Neural cell (in vitro differentiated cells): ENCODE measurements around the gene CNTNAP1. TPM values are rescaled to one million over a fixed set of nuclear protein-coding genes. Genes with fewer than 3 reads are reported as not detected.
"Not testable (repeated sequence)": the region's sequence is repeated elsewhere in the genome, so short reads cannot be mapped to it uniquely, and the experiment has no call there.

ENCODE experiments used
- H2AFZ ChIP-seq: fragments of 200-600, 300-800 bp; sonication (generic), shearing (Covaris generic); 2 replicates; pipeline ENCODE4 v1.6.0; 2014; ENCODE audit warnings: low read depth, mild to moderate bottlenecking, antibody characterized with exemption, low read length, moderate library complexity
- H3F3A ChIP-seq: fragments of 200-600 bp; shearing (Covaris generic); 2 replicates; pipeline ENCODE4 v1.6.1; 2016; ENCODE audit warnings: mild to moderate bottlenecking, moderate library complexity, mixed read lengths, antibody characterized with exemption, low read length; ENCODE audit not compliant: insufficient read depth, poor library complexity, severe bottlenecking
- H3K27ac ChIP-seq: fragments of 200-600, 300-800 bp; sonication (generic), shearing (Covaris generic); 2 replicates; pipeline ENCODE4 v1.5.1; 2014; ENCODE audit warnings: mild to moderate bottlenecking, low read length, moderate library complexity
- H3K27me3 ChIP-seq: fragments of 300-800, 200-600 bp; sonication (generic), shearing (Covaris generic); 2 replicates; pipeline ENCODE4 v1.6.0; 2014; ENCODE audit warnings: mild to moderate bottlenecking, low read depth, low read length, moderate library complexity; ENCODE audit not compliant: insufficient read depth
- H3K36me3 ChIP-seq: fragments of 300-800, 200-600 bp; sonication (generic), shearing (Covaris generic); 2 replicates; pipeline ENCODE4 v1.5.1; 2014; ENCODE audit warnings: mild to moderate bottlenecking, antibody characterized with exemption, low read length, moderate library complexity; ENCODE audit not compliant: insufficient read depth
- H3K4me2 ChIP-seq: fragments of 300-800, 200-600 bp; sonication (generic), shearing (Covaris generic); 2 replicates; pipeline ENCODE4 v1.6.0; 2014; ENCODE audit warnings: mild to moderate bottlenecking, low read length
- H3K4me3 ChIP-seq: fragments of 300-800, 200-600 bp; sonication (generic), shearing (Covaris generic); 2 replicates; pipeline ENCODE4 v1.5.1; 2014; ENCODE audit warnings: mild to moderate bottlenecking, low read length, moderate library complexity
- H3K79me2 ChIP-seq: fragments of 200-600 bp; shearing (Covaris generic); replicated peaks from 2 replicates; pipeline ENCODE4 v1.6.0; 2014; ENCODE audit warnings: mild to moderate bottlenecking, low read length, moderate library complexity; ENCODE audit not compliant: insufficient read depth
- H3K9ac ChIP-seq: fragments of 300-800, 200-600 bp; sonication (generic), shearing (Covaris generic); 2 replicates; pipeline ENCODE4 v1.6.1; 2016; ENCODE audit warnings: mild to moderate bottlenecking, low read length, mixed read lengths
- H3K9me2 ChIP-seq: fragments of 200-600 bp; shearing (Covaris generic); 2 replicates; pipeline ENCODE4 v1.6.1; 2016; ENCODE audit warnings: mild to moderate bottlenecking, low read length, mixed read lengths; ENCODE audit not compliant: insufficient read depth
- H3K9me3 ChIP-seq: fragments of 200-600, 300-800 bp; sonication (generic), shearing (Covaris generic); 2 replicates; pipeline ENCODE4 v1.6.1; 2016; ENCODE audit warnings: mild to moderate bottlenecking, mixed run types, low read length, moderate library complexity, mixed read lengths
- H4K20me1 ChIP-seq: fragments of 200-600 bp; shearing (Covaris generic); 2 replicates; pipeline ENCODE4 v1.6.1; 2016; ENCODE audit warnings: mild to moderate bottlenecking, mixed run types; ENCODE audit not compliant: insufficient read depth
- EP300 ChIP-seq: fragments of 450-650 bp; conservative IDR thresholded peaks from 2 replicates; pipeline ENCODE4 v1.6.1; 2014; ENCODE audit warnings: antibody characterized with exemption, mild to moderate bottlenecking, moderate library complexity; ENCODE audit not compliant: poor library complexity, severe bottlenecking
- EZH2 ChIP-seq: fragments of 200-600, 300-800 bp; shearing (Covaris generic), sonication (generic); IDR thresholded peaks from 2 replicates; pipeline ENCODE4 v1.6.1; 2014; ENCODE audit warnings: antibody characterized with exemption, low read length, borderline replicate concordance, mild to moderate bottlenecking; ENCODE audit not compliant: insufficient read depth, poor library complexity, severe bottlenecking
- MXI1 ChIP-seq: fragments of 450-650 bp; conservative IDR thresholded peaks from 2 replicates; pipeline ENCODE4 v1.6.1; 2014; ENCODE audit warnings: antibody characterized with exemption, mild to moderate bottlenecking; ENCODE audit not compliant: poor library complexity, severe bottlenecking
- POLR2AphosphoS5 ChIP-seq: IDR thresholded peaks from 2 replicates; pipeline ENCODE4 v1.6.1; 2012
- RAD21 ChIP-seq: fragments of 450-650 bp; conservative IDR thresholded peaks from 2 replicates; pipeline ENCODE4 v1.6.1; 2014; ENCODE audit warnings: antibody characterized with exemption, mild to moderate bottlenecking, moderate library complexity
- SMC3 ChIP-seq: fragments of 450-650 bp; conservative IDR thresholded peaks from 2 replicates; pipeline ENCODE4 v1.6.1; 2014; ENCODE audit warnings: antibody characterized with exemption, mild to moderate bottlenecking, moderate library complexity; ENCODE audit not compliant: poor library complexity
- TAF1 ChIP-seq: IDR thresholded peaks from 2 replicates; pipeline ENCODE4 v1.6.1; 2012; ENCODE audit warnings: low read depth
- polyA plus RNA-seq: library from polyadenylated mRNA; depleted of rRNA; stranded (reverse); fragments of >200 nt; gene quantifications from 2 replicates; pipeline ENCODE4 v1.2.3, GENCODE V29; 2014
- TF ChIP-seq, protein P1 (sequence below): fragments of 450-650 bp; IDR thresholded peaks from 2 replicates; pipeline ENCODE4 v1.5.1; 2014; ENCODE audit warnings: antibody characterized with exemption, mild to moderate bottlenecking, moderate library complexity; ENCODE audit not compliant: poor library complexity, severe bottlenecking
- TF ChIP-seq, protein P2 (sequence below): IDR thresholded peaks from 2 replicates; pipeline ENCODE4 v1.6.1; 2012; ENCODE audit warnings: borderline replicate concordance

CNTNAP1 gene
- polyA plus RNA-seq, 1 donor from 2014 or later: 21.9 TPM

DNA sequence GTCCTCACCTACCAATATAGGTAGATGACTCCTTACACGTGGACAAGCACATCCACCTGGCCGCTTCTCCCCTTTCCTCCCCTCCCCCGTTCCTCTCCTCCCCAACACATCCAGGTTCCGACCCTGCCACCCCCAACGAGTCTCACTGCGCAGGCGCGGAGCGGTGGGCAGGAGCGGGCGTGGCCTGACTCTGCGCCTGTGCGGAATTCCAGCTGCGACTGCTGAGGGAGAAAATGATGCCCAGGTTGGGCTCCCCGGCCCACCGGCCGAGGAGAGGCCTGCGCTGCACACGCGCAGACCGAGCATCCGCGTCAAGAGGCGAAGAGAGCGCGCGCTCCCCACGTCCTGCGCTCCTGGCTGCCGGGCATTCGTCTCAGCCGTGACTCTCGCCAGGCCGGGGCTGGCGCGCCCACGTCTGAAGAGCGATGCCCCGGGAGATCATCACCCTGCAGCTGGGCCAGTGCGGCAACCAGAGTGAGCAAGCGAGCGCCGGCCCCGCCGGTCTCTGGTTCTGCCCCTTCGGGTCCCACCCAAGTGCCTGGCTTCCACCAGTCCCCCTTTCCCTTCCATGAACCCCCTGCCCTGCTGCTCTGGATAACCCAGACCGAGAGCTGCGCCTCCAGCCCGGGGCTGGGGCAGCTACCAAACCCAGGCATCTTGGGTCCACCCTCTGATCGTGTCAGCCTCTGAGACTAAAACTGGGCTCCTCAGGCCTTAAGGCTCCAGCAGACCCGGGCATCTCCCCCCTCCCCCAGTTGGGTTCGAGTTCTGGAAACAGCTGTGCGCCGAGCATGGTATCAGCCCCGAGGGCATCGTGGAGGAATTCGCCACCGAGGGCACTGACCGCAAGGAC lies 23.0 kb upstream of the CNTNAP1 start, which contains the start of gene TUBG2:
TUBG2 (plus strand) TSS at position 206 of the 853 bp plus-strand sequence; CDS start at position 426, 220 bp downstream.
- no peaks in the 10 kb centered on the region for H3K79me2 ChIP-seq
- H3K4me3 ChIP-seq: peak within 1 kb of the TSS; percentile 93
- H3K4me2 ChIP-seq: peak within 1 kb of the TSS; percentile 60
- H3K9me3 ChIP-seq: no peaks in the 10 kb centered on the region
- H2AFZ ChIP-seq: peak within 1 kb of the TSS; percentile 65
- H3K36me3 ChIP-seq: no peaks in the 10 kb centered on the region
- peak within 1 kb of the TSS; percentile 86 for H3K9ac ChIP-seq
- H3K27me3 ChIP-seq: no peaks in the 10 kb centered on the region
- H3K9me2 ChIP-seq: no peaks in the 10 kb centered on the region
- H3F3A ChIP-seq: no peaks in the 10 kb centered on the region
- H3K27ac ChIP-seq: peak within 1 kb of the TSS; percentile 68
- H4K20me1 ChIP-seq: no peaks in the 10 kb centered on the region
- TF ChIP-seq RAD21 (no peak), EP300 (no peak), MXI1 (peak; percentile 71), EZH2 (no peak), TAF1 (peak; percentile 84), POLR2AphosphoS5 (peak; percentile 88), SMC3 (peak; percentile 39)
- TF ChIP-seq, protein P1, sequence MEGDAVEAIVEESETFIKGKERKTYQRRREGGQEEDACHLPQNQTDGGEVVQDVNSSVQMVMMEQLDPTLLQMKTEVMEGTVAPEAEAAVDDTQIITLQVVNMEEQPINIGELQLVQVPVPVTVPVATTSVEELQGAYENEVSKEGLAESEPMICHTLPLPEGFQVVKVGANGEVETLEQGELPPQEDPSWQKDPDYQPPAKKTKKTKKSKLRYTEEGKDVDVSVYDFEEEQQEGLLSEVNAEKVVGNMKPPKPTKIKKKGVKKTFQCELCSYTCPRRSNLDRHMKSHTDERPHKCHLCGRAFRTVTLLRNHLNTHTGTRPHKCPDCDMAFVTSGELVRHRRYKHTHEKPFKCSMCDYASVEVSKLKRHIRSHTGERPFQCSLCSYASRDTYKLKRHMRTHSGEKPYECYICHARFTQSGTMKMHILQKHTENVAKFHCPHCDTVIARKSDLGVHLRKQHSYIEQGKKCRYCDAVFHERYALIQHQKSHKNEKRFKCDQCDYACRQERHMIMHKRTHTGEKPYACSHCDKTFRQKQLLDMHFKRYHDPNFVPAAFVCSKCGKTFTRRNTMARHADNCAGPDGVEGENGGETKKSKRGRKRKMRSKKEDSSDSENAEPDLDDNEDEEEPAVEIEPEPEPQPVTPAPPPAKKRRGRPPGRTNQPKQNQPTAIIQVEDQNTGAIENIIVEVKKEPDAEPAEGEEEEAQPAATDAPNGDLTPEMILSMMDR: no peak
- TF ChIP-seq, protein P2, sequence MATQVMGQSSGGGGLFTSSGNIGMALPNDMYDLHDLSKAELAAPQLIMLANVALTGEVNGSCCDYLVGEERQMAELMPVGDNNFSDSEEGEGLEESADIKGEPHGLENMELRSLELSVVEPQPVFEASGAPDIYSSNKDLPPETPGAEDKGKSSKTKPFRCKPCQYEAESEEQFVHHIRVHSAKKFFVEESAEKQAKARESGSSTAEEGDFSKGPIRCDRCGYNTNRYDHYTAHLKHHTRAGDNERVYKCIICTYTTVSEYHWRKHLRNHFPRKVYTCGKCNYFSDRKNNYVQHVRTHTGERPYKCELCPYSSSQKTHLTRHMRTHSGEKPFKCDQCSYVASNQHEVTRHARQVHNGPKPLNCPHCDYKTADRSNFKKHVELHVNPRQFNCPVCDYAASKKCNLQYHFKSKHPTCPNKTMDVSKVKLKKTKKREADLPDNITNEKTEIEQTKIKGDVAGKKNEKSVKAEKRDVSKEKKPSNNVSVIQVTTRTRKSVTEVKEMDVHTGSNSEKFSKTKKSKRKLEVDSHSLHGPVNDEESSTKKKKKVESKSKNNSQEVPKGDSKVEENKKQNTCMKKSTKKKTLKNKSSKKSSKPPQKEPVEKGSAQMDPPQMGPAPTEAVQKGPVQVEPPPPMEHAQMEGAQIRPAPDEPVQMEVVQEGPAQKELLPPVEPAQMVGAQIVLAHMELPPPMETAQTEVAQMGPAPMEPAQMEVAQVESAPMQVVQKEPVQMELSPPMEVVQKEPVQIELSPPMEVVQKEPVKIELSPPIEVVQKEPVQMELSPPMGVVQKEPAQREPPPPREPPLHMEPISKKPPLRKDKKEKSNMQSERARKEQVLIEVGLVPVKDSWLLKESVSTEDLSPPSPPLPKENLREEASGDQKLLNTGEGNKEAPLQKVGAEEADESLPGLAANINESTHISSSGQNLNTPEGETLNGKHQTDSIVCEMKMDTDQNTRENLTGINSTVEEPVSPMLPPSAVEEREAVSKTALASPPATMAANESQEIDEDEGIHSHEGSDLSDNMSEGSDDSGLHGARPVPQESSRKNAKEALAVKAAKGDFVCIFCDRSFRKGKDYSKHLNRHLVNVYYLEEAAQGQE: peak; percentile 88

DNA sequence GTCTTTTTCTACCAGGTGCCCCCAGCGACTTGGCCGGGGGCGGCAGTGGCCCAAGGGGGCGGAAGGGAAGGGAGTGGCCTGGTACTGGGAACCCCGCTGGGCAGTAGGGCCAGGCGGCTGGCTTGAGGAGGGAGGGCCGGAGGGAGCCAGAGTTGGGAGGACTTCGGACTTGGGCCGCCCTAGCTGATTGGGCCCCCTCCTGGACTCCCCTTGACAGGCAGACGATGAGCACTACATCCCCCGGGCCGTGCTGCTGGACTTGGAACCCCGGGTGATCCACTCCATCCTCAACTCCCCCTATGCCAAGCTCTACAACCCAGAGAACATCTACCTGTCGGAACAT lies 22.4 kb upstream of the CNTNAP1 start:
- H3K9ac ChIP-seq: peak overlapping the region; percentile 86
- H3K79me2 ChIP-seq, H3F3A ChIP-seq, H4K20me1 ChIP-seq, H3K27me3 ChIP-seq, H3K27ac ChIP-seq, H3K9me3 ChIP-seq, H2AFZ ChIP-seq, H3K36me3 ChIP-seq, H3K9me2 ChIP-seq: not testable (repeated sequence)
- H3K4me3 ChIP-seq: peak overlapping the region; percentile 93
- H3K4me2 ChIP-seq: peak overlapping the region; percentile 60
